C4-2B (cell line): ENCODE data around the gene HSPG2.
"Not testable (repeated sequence)": the region's sequence is repeated elsewhere in the genome, so short reads cannot be mapped to it uniquely, and the experiment has no call there.

Source experiments
- H3K27ac ChIP-seq: fragments of 450-650 bp; 2 replicates; pipeline ENCODE4 v1.5.1; 2017
- ZFX ChIP-seq: fragments of 450-650 bp; IDR thresholded peaks from 2 replicates; pipeline ENCODE4 v1.6.1; 2017
- TF ChIP-seq, protein P1 (sequence below): fragments of 450-650 bp; conservative IDR thresholded peaks from 2 replicates; pipeline ENCODE4 v1.5.1; 2017; ENCODE audit warnings: mild to moderate bottlenecking

The HSPG2 gene

GRCh38 chr1:21804536-21804935, 132.6 kb downstream of the HSPG2 start:
- TF ChIP-seq ZFX, result no peak
- TF ChIP-seq, protein P1, sequence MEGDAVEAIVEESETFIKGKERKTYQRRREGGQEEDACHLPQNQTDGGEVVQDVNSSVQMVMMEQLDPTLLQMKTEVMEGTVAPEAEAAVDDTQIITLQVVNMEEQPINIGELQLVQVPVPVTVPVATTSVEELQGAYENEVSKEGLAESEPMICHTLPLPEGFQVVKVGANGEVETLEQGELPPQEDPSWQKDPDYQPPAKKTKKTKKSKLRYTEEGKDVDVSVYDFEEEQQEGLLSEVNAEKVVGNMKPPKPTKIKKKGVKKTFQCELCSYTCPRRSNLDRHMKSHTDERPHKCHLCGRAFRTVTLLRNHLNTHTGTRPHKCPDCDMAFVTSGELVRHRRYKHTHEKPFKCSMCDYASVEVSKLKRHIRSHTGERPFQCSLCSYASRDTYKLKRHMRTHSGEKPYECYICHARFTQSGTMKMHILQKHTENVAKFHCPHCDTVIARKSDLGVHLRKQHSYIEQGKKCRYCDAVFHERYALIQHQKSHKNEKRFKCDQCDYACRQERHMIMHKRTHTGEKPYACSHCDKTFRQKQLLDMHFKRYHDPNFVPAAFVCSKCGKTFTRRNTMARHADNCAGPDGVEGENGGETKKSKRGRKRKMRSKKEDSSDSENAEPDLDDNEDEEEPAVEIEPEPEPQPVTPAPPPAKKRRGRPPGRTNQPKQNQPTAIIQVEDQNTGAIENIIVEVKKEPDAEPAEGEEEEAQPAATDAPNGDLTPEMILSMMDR, result no peak
- no peak overlapping the region for H3K27ac ChIP-seq

DNA sequence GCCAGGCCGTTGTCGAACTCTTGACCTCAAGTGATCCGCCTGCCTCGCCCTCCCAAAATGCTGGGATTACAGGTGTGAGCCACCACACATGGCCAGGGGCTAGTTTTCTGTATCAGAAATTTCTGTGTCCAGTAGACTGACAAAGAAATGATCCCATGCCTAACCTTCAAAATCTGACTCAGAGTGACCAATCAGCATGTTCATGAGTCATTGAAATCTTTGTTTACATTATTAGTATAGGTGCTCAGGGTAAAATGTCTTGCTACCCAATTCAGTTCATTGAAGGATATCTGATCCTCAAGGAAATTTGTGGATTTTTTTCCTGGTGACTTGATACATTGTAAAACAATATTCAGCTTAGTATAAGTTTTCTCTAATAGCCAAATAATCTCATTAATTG, 136.0 kb downstream of the HSPG2 start:
- no peak for TF ChIP-seq ZFX
- TF ChIP-seq, protein P1, result no peak
- no peak overlapping the region for H3K27ac ChIP-seq

DNA sequence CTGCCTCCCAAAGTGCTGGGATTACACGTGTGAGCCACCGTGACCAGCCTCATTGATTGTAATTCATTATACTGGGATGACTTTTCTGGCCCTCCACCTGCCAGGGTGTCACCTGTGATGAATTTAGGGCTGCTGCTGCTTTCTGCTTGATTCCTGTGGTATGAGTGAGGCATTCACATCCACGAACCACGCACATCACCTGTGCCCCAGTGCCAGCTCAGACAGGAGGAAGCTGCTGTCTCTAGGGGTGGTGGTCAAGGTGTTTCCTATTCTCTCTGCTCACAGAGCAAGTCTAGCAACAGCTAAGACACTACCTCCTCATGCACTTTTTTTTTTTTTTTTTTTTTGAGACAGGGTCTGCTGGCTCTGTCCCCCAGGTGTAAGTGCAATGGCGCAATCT, 137.4 kb downstream of the HSPG2 start:
- TF ChIP-seq, protein P1, result no peak
- TF ChIP-seq ZFX, result no peak

DNA sequence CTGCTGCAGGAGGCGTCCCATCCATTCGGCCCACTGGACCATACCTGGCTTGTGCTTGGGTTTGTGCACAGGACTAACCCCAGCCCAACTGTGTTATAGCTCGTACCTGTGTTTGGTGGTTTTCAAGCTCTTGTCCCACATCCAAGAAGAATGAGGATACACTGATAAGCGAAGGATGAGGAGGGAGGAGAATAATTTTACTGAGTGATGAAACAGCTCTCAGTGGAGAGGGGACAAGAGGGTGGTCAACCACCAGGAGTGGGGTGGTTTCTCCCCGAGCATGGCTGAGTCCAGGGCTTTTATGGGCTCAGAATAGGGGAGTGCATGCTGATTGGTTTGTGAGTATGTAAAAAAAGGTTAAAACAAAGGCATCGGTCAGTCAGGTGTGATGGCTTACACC, 142.0 kb downstream of the HSPG2 start:
- TF ChIP-seq, protein P1, result no peak
- TF ChIP-seq ZFX, result no peak
- no peak overlapping the region for H3K27ac ChIP-seq

More for the DNA sequence above, 137.4 kb downstream of the HSPG2 start:
- H3K27ac ChIP-seq, result no peak overlapping the region

- TF ChIP-seq ZFX, result no peak
- TF ChIP-seq, protein P1, result no peak
- no peak overlapping the region for H3K27ac ChIP-seq
Measured at GRCh38 chr1:21794656-21795055, 142.5 kb downstream of the HSPG2 start.

- no peak overlapping the region for H3K27ac ChIP-seq
- TF ChIP-seq, protein P1, result no peak
- TF ChIP-seq ZFX, result no peak
Measured at GRCh38 chr1:21793104-21793503, 144.0 kb downstream of the HSPG2 start.

DNA sequence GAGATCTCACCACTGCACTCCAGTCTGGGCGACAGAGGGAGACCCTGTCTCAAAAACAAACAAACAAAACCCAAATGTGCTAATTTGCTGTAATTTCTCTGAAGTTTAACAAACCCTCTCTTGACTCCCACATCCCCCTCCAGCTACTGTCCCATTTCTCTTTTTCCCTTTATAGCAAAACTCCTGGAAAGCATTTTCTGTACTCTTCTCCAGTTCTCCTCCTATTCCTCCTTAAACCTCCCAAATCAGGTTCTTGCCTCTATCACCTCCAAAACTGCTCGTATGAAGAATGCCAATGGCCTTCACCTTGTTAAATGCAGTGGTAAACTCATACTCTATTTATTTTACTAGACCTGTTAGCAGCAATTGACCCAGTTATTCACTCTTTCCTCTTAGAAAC, 150.5 kb downstream of the HSPG2 start:
- no peak overlapping the region for H3K27ac ChIP-seq
- TF ChIP-seq, protein P1, result no peak
- no peak for TF ChIP-seq ZFX

DNA sequence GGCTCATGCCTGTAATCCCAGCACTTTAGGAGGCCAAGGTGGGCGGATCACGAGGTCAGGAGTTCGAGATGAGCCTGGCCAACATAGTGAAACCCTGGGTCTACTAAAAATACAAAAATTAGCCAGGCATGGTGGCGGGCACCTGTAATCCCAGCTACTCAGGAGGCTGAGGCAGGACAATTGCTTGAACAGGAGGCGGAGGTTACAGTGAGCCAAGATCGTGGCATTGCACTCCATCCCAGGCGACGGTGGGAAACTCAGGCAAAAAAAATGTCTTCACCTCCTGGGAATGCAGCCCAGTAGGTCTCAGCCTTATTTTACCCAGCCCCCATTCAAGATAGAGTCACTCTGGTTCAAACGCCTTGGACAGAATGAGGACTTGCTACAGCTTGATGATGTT, 151.3 kb downstream of the HSPG2 start:
- not testable (repeated sequence) for H3K27ac ChIP-seq
